GM23338 (cell line): Measurements from ENCODE around the gene FAM43A. TPM values are rescaled to one million over a fixed set of nuclear protein-coding genes. Genes with fewer than 3 reads are reported as not detected.

ENCODE experiments used
- ATAC-seq: fragments of 200-7000 bp; cut with Tn5 transposase; 3 replicates; pipeline ENCODE4 v1.9.1; 2020
- DNase-seq: peaks from one replicate; pipeline ENCODE4 v3.0.0-alpha.2; 2015; ENCODE audit warnings: low spot score
- H2AFZ ChIP-seq: fragments of 200-600 bp; sonication (generic); 2 replicates; pipeline ENCODE4 v1.8.0; 2016; ENCODE audit warnings: antibody characterized with exemption, mild to moderate bottlenecking, moderate library complexity
- H3F3A ChIP-seq: fragments of 200-600 bp; sonication (generic); replicated peaks from 2 replicates; pipeline ENCODE4 v1.8.0; 2017; ENCODE audit warnings: antibody characterized with exemption, mixed run types, low read depth
- H3K27ac ChIP-seq: fragments of 200-600 bp; sonication (generic); 2 replicates; pipeline ENCODE4 v1.6.1; 2016; ENCODE audit warnings: low read depth
- H3K27me3 ChIP-seq: fragments of 200-600 bp; sonication (generic); 2 replicates; pipeline ENCODE4 v1.8.0; 2016; ENCODE audit warnings: mild to moderate bottlenecking, mixed run types, moderate library complexity; ENCODE audit not compliant: insufficient read depth
- H3K36me3 ChIP-seq: fragments of 200-600 bp; sonication (generic); 2 replicates; pipeline ENCODE4 v1.8.0; 2016; ENCODE audit warnings: mild to moderate bottlenecking; ENCODE audit not compliant: insufficient read depth
- H3K4me1 ChIP-seq: fragments of 200-600 bp; sonication (generic); 2 replicates; pipeline ENCODE4 v1.8.0; 2016; ENCODE audit warnings: mild to moderate bottlenecking, moderate library complexity; ENCODE audit not compliant: insufficient read depth
- H3K4me2 ChIP-seq: fragments of 200-600 bp; sonication (generic); 2 replicates; pipeline ENCODE4 v1.7.1; 2017; ENCODE audit warnings: mixed run types
- H3K4me3 ChIP-seq: fragments of 200-600 bp; sonication (generic); 2 replicates; pipeline ENCODE4 v1.6.1; 2016; ENCODE audit warnings: mixed run types
- H3K79me2 ChIP-seq: fragments of 200-600 bp; sonication (generic); replicated peaks from 2 replicates; pipeline ENCODE4 v1.8.0; 2017; ENCODE audit warnings: mild to moderate bottlenecking; ENCODE audit not compliant: insufficient read depth
- H3K9me2 ChIP-seq: fragments of 200-600 bp; sonication (generic); 2 replicates; pipeline ENCODE4 v1.8.0; 2017; ENCODE audit not compliant: insufficient read depth
- H4K20me1 ChIP-seq: fragments of 200-600 bp; sonication (generic); replicated peaks from 2 replicates; pipeline ENCODE4 v1.8.0; 2017; ENCODE audit warnings: mild to moderate bottlenecking; ENCODE audit not compliant: insufficient read depth
- H3K27ac Mint-ChIP-seq: 2 replicates; pipeline ENCODE4 v1.8.0; 2020; ENCODE audit warnings: inconsistent platforms, mild to moderate bottlenecking, moderate library complexity, mixed read lengths
- H3K27me3 Mint-ChIP-seq: 3 replicates; pipeline ENCODE4 v1.8.0; 2022; ENCODE audit warnings: low read depth, mild to moderate bottlenecking, moderate library complexity, mixed read lengths, inconsistent platforms; ENCODE audit not compliant: insufficient read depth, poor library complexity
- H3K36me3 Mint-ChIP-seq: 3 replicates; pipeline ENCODE4 v1.8.0; 2021; ENCODE audit warnings: low read depth, mild to moderate bottlenecking, inconsistent platforms, moderate library complexity, mixed read lengths
- H3K4me1 Mint-ChIP-seq: 3 replicates; pipeline ENCODE4 v1.8.0; 2020; ENCODE audit warnings: mild to moderate bottlenecking, inconsistent platforms, mixed read lengths
- H3K4me3 Mint-ChIP-seq: 3 replicates; pipeline ENCODE4 v1.8.0; 2021; ENCODE audit warnings: moderate library complexity, mild to moderate bottlenecking, inconsistent platforms, mixed read lengths
- H3K9me3 Mint-ChIP-seq: 3 replicates; pipeline ENCODE4 v1.8.0; 2020; ENCODE audit warnings: moderate library complexity, mild to moderate bottlenecking, inconsistent platforms, mixed read lengths
- CREB1 ChIP-seq: fragments of 250-450 bp; sonication (Bioruptor Pico); IDR thresholded peaks from 2 replicates; pipeline ENCODE4 v1.5.0; 2020; ENCODE audit warnings: low read depth, mild to moderate bottlenecking, moderate library complexity
- CTCF ChIP-seq, 2 experiments: fragments of 200-600 bp in 1 of 2; sonication (generic) in 1 of 2; conservative IDR thresholded peaks; 2 replicates each; pipeline versions ENCODE4 v1.5.1 to v1.6.1; 2016 to 2017; ENCODE audit warnings: antibody characterized with exemption in 2 of 2, low read depth in 2 of 2, mild to moderate bottlenecking in 2 of 2, moderate library complexity in 1 of 2
- EZH2 ChIP-seq: fragments of 200-600 bp; sonication (generic); IDR thresholded peaks from one replicate; pipeline ENCODE4 v1.8.0; 2017; ENCODE audit warnings: antibody characterized with exemption, mild to moderate bottlenecking, low read depth; ENCODE audit not compliant: unreplicated experiment
- EZH2phosphoT487 ChIP-seq: fragments of 200-600 bp; sonication (generic); IDR thresholded peaks from one replicate; pipeline ENCODE4 v1.8.1; 2018; ENCODE audit warnings: antibody characterized with exemption; ENCODE audit not compliant: unreplicated experiment
- JUNB ChIP-seq: IDR thresholded peaks from one replicate; pipeline ENCODE4 v1.6.1; 2016; ENCODE audit warnings: antibody characterized with exemption; ENCODE audit not compliant: unreplicated experiment
- NANOG ChIP-seq: IDR thresholded peaks from 2 replicates; pipeline ENCODE4 v1.6.1; 2016; ENCODE audit warnings: antibody characterized with exemption, borderline replicate concordance
- POLR2AphosphoS5 ChIP-seq: IDR thresholded peaks from 2 replicates; pipeline ENCODE4 v1.6.1; 2016; ENCODE audit warnings: antibody characterized with exemption, low read depth
- REST ChIP-seq: IDR thresholded peaks from one replicate; pipeline ENCODE4 v1.6.1; 2018; ENCODE audit warnings: antibody characterized with exemption; ENCODE audit not compliant: unreplicated experiment
- STAT1 ChIP-seq: IDR thresholded peaks from one replicate; pipeline ENCODE4 v1.6.1; 2016; ENCODE audit warnings: antibody characterized with exemption; ENCODE audit not compliant: unreplicated experiment
- ZNF114 ChIP-seq: fragments of 250-450 bp; sonication (Bioruptor Pico); IDR thresholded peaks from 2 replicates; pipeline ENCODE4 v1.5.0; 2020; ENCODE audit warnings: mild to moderate bottlenecking, moderate library complexity
- ZNF462 ChIP-seq: fragments of 250-450 bp; sonication (Bioruptor Pico); IDR thresholded peaks from 2 replicates; pipeline ENCODE4 v1.5.0; 2020; ENCODE audit warnings: mild to moderate bottlenecking, moderate library complexity
- polyA plus RNA-seq: library from polyadenylated mRNA; unstranded; fragments of >200 nt; fragmentation: Nextera tagmentation; extraction: Ambion mirVana; gene quantifications from 2 replicates; pipeline ENCODE4 v1.2.1, GENCODE V29; 2016
- total RNA-seq: library from RNA; depleted of rRNA; stranded (reverse); fragments of >200 nt; shearing (Covaris generic); gene quantifications from 2 replicates; pipeline ENCODE4 v1.2.3, GENCODE V29; 2014

Gene FAM43A
- total and polyA plus RNA-seq, 2 experiments from 2014 or later, result 2.4 to 6.4 TPM

GRCh38 chr3:194688946-194689345 is 3.3 kb downstream of the FAM43A start:
- Mint-ChIP-seq H3K4me3 (peak overlapping the region; percentile 86), H3K4me1 (peaks cover 32% of the 10 kb centered on the region)
- no peak overlapping the region for H3K27ac ChIP-seq

GRCh38 chr3:194689493-194689944 is 3.8 kb downstream of the FAM43A start:
- Histone ChIP-seq H3K36me3 (no peaks in the 10 kb centered on the region), H3K79me2 (no peaks in the 10 kb centered on the region), H2AFZ (no peak overlapping the region), H3F3A (no peaks in the 10 kb centered on the region; the same call in 1 of the 2 replicates), H3K27me3 (peaks cover 32% of the 10 kb centered on the region), H3K27ac (no peak overlapping the region), H3K9me2 (0 out of 2 replicates have a peak, but pooled peaks cover 5% of the 10 kb centered on the region), H3K4me2 (no peak overlapping the region), H3K4me3 (no peak overlapping the region), H4K20me1 (no peaks in the 10 kb centered on the region; the same call in 1 of the 2 replicates), H3K4me1 (peaks cover 14% of the 10 kb centered on the region)
- DNase-seq (no peak), ATAC-seq (no peak)
- H3K27ac Mint-ChIP-seq, result peak overlapping the region; percentile 47; the same call in 1 of the 2 replicates
- no peaks in the 10 kb centered on the region; the same call in 2 of the 3 replicates for H3K36me3 Mint-ChIP-seq
- no peak overlapping the region for H3K4me3 Mint-ChIP-seq
- H3K4me1 Mint-ChIP-seq, result peaks cover 32% of the 10 kb centered on the region
- H3K9me3 Mint-ChIP-seq, result no peaks in the 10 kb centered on the region
- peaks cover 23% of the 10 kb centered on the region for H3K27me3 Mint-ChIP-seq
- TF ChIP-seq EZH2, result no peak
- no peak for TF ChIP-seq CTCF (conservative IDR thresholded peaks at IDR 0.05; ENCODE audit: low read depth in 2 of 2)
- TF ChIP-seq ZNF114 (CRISPR knock-in tag), result no peak
- TF ChIP-seq JUNB, result no peak
- TF ChIP-seq REST, result no peak
- TF ChIP-seq POLR2AphosphoS5, result no peak
- no peak for TF ChIP-seq NANOG
- TF ChIP-seq ZNF462 (CRISPR knock-in tag), result no peak
- no peak for TF ChIP-seq CREB1 (CRISPR knock-in tag)
- no peak for TF ChIP-seq EZH2phosphoT487

More at GRCh38 chr3:194688946-194689345, 3.3 kb downstream of the FAM43A start:
- Histone ChIP-seq H4K20me1 (no peaks in the 10 kb centered on the region; the same call in 1 of the 2 replicates), H3K4me1 (peaks cover 14% of the 10 kb centered on the region), H3K36me3 (no peaks in the 10 kb centered on the region), H3F3A (no peaks in the 10 kb centered on the region; the same call in 1 of the 2 replicates), H2AFZ (no peak overlapping the region), H3K79me2 (no peaks in the 10 kb centered on the region), H3K9me2 (0 out of 2 replicates have a peak, but pooled peaks cover 5% of the 10 kb centered on the region), H3K4me3 (peak overlapping the region; percentile 69), H3K27me3 (peaks cover 38% of the 10 kb centered on the region), H3K4me2 (peak overlapping the region; percentile 95)
- Mint-ChIP-seq H3K9me3 (no peaks in the 10 kb centered on the region), H3K27me3 (peaks cover 25% of the 10 kb centered on the region), H3K36me3 (no peaks in the 10 kb centered on the region; the same call in 2 of the 3 replicates), H3K27ac (no peak overlapping the region)
- no peak for TF ChIP-seq STAT1
- ATAC-seq (no peak), DNase-seq (no peak)
